NCI-H2196 treated with DMSO at 0.1 percent for 48 hours (cell line): ENCODE data around the gene OCA2.
"Not testable (repeated sequence)": the region's sequence is repeated elsewhere in the genome, so short reads cannot be mapped to it uniquely, and the experiment has no call there.

Experiments used
- DNase-seq: peaks from one replicate; lab custom pipeline; 2025; ENCODE audit not compliant: unreplicated experiment; lab: John Stamatoyannopoulos, UW

The OCA2 gene

DNA sequence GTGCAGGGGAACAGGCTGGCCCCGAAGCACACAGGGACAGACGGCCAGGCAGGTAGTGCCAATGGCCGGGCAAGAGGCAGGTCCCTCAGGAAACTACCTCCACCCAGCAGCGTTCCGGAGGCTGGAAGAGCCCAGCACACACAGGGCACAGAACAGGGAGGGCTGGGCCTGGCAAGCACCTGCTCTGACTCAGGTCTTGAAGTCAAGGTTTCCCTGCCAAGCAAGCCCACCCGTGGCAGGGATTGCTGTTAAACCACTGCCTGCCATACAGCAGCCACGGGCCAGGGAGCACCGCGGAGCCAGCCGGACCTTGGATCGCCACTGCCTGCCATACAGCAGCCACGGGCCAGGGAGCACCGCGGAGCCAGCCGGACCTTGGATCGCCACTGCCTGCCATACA is 22.5 kb upstream of the OCA2 start:
- DNase-seq, result not testable (repeated sequence)

DNA sequence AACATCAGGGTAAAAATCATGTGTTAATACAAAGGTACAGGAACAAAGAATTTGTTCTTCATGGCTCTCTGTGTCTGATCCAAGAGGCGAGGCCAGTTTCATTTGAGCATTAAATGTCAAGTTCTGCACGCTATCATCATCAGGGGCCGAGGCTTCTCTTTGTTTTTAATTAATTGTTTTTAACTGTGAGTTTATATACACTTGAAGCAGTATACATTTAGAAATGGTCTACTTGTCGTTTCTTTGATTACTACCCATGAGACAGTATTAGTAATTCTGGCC is 21.2 kb upstream of the OCA2 start:
- DNase-seq, result no peak

DNA sequence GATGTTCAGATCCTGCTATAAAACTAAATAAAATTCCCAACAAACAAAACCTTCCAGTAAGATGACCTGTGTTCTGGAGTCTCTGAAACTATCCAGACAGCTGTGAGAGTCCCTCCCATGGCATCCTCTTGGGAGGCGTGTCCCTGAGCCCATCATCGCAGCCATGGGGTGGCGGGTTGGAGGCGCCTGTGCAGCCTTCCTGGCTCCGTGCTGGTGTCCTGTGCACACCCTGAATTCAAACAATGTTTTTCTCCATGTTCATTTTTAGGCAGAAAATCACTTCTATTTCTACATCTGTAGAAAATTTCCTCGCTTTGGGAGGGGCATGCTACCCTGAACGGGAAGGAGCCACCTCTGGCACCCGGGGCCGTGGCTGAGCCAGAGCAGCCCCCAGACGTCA is 19.4 kb upstream of the OCA2 start:
- DNase-seq, result no peak

DNA sequence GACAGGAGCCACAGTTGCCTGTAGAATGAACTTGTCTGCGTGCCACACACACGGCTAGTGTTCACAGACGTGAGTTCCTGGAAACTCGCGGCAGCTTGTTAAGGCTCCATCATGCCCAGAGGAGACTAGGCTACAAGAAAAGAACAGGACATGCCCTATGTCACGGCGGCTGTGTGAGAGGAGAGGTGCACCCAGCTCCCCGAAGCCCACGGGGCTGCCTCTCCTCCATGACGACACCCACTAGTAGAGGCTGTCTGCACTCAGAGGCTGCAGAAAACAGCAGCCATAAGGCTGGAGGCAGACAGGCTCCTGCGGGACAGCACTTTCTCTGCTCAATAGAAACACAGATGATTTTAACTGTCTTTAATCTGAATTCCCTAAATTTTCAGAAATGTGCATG is 19.0 kb upstream of the OCA2 start:
- no peak for DNase-seq

DNA sequence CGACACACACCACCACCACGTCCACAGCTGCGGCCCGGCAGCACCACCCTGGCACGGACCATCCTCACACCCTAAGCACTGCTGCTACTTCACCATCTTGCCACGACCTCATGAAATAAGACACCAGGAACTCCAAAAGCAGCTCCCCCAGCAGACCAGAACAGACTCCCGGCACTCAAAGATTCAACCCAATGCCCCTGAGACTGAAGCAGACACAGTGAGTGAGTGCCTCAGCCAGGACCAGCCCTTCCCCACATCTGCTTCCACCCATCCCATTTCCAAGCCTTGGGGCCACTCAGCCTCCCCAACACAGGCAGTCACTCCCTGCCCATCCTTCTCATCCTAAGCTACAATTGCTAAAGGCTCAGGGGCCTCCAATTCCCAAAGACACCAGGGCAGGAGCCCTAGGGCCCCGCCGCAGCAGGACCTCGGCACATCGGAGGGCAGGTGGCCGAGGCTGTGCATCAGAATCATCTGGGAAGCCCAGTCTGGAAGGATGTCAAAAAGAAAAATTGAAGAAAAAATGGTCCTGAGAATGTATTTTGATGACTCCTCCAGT is 18.4 kb upstream of the OCA2 start:
- DNase-seq, result no peak

DNA sequence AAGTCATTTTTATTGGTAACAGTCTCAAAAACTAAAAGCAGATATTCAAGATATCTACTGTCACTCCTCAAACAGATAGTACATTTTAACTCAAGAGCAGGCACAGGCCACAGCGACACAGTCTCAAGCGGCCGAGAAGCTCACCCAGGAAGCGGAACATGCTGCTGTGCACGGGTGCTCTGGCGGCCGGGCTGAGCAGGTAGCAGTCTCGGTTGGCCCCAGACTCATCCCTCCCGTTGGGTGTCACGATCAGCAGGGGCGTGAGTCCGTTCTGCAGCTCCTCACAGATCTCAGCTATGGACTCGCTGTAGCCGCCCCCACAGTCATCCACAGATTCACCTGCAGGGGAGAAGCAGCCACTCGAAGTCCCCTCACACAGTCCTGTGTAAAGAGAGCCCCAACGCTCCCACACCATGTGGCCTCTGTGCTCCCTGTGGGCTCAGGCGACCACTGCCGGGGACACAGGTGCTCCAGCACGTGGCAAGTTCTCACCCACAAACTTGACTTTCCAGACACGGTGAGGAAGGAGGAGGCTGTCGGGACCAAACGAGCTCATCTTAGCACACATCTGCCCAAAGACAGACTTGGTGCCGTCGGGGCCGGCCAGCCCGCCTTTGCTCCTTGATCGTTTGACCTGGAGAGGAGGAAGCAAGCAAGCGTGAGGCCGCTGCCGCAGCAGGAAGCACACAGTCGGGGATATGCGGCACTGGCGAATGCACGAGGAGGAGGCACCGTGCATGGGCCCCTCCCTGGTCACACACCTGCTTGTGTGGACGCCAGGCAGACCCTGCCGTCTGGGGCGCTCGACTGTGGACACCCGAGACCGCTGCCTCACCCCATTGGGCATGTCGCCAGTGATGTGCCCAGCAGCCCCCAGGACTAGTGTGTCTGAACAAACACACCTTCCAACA is 17.7 kb upstream of the OCA2 start:
- no peak for DNase-seq

DNA sequence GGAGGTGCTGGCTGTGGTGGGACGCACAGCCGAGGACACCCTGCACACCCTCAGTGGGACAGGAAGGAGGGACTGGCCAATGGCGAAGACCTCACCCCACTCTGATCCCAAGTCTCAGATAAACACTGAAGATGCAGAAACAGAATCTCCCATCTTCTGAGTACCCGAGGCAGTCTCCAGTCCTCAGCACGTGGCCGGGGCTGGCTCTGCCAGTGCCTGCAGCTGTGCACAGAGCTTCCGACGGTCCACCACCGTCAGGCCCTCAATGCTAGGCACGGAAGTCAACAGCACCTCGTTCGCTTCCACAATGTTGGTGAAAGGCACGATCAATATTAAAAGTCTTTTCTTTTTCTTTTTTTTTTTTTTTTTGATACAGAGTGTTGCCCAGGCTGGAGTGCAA is 16.8 kb upstream of the OCA2 start:
- DNase-seq, result no peak

DNA sequence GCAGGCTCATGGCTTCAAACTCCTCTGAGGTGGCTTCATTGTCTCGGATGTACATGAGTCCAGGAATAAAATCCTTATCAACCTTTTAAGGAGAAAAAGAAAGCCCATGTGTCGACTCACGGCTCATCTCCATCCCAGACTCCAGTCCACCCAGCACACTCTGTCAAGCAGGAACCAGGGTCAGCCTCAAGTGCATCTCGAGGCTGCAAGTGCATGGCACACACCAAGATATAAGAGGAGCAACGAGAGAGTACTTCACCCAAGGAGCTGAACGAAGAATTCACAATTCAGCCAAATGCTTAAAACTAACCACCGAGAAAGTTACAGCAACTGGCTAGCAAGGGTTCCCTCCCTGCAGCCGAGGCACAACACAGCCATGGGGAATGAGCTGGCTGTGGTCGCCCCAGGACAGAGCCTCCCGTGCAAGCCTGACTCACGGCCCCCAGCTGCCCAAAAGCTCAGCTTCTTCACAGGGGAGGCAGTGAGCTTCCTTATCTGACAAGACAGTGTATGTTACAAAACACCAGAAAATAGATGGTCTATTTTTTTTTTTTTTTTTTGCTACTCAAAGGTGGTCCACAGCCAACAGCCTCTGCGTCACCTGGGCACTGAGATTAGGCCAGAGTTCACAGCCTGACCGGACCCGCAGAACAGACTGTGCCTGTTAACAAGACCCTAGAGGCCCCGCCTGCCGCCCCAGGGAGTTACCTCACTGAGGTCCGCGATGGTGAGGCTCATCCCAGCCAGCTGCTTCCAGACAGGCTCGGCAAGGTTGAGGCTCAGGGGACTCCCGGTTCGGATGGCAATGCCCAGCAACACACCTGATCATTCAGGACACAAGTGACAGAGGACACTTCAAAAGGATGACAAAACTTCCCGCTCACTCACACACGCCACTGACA is 15.9 kb upstream of the OCA2 start:
- DNase-seq, result no peak

DNA sequence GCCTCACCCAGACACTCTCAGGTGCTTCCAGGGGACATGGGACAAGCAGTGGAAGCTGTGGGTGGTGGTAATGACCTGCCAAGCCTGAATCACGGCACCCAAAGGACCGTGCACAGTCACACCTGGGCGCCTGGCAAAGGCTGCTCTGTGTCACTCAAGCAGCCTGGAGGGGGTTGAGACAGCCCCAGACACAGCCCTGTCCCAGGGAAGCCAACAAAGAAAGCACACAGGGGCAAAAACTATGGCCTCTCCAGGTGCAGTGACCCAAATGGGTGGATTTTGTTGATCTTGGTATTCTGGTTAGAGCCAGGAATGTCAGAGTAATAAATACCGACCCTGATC is 15.0 kb upstream of the OCA2 start:
- no peak for DNase-seq

DNA sequence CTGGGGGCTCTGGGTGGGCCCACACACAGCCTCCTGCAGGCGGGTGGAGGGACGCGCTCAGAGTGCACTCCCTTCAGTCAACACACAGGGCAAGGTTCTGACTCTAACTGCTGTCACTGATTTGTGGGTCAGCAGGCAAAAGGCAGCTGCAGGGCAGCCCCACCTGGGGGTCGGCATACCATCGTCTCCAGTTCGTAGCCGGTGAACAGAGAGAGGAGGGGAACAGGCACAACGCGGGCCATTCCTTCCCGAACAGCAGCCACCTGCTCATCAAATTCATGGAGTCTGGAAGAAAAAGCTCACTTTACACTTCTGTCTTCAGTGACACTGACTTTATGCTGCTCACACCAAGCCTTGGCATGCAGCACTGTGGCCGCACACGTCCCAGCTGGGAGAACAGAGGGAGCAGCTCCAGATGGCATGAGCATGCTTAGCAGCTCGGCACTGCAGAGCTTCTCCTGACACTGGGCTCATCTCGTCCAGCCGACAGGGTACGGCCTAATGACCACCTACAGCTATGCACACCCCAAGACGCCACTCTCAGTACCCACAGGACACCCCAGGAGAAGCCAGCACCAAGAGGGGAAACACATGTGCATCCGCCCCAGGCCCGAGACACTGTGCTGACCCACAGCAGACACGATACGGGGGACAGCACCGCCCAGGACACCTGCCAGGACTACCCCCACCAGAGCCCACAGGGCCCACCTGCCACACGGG is 14.4 kb upstream of the OCA2 start:
- no peak for DNase-seq

DNA sequence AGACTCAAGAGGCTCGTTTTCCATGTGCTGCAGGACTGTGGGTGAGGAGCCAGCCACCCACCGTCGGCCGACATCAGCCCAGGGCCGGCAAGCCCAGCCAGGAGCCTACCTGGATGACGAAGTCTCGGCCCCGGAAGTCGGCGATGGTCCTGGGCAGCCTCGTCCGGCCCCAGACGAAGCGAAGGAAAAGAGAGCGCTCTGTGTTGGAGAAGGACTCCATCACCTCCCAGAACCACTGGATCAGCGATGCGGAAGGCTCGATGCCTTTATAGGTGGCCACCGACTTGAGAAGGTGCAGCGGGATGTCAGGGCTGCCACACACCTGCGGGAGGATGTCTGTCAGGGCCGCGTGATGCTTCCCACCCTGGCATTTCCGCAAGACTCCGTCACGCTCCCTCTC is 13.8 kb upstream of the OCA2 start:
- DNase-seq, result no peak

DNA sequence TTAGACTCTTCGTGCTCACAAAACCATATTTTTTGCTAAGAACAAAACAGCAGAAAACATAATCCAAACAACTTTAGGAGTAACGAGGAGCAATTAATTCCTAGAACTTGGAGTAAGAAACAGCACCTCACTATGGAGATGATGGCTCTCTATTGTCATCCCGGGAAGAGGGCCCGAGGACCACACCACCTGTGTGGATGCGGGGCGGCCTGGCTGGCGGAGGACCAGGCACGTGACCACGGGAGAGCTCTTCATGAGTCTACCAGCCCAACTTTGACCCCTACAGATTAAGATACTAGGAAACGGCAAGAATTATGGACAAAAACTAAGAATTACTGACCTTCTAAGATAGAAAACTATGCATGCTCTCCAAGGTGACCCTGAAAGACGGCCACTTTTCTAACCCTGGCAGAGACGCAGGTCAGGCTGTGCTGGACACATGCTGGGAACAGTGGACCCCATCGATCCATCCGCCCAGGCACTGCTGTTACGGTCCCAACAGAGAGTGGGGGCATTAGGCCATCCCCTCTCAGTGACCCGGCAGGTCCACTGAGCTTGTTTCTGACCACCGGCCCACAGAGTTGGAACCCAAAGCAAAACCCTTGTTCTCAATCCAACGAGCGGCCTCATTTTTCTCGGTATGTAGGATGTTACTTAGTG is 13.1 kb upstream of the OCA2 start:
- DNase-seq, result no peak

DNA sequence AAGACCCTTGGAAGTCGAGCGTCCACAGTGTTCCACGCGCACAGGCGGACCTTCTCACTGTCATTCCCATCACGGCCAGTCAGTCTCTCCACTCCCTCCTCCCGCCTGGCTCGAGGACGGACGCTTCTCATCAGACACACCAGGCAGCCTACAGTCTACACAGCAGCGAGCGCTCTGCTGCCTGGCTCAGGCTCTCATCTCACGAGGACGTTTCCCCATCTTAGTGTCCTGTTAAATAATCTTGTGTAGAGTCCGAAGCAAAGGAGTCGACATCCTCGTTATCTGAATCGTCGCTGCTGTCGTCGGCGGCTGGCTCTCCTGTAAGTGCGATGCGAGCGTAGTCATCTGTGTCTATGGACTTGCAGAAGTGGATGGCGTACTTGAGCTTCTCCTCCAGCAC is 12.4 kb upstream of the OCA2 start:
- DNase-seq, result no peak

DNA sequence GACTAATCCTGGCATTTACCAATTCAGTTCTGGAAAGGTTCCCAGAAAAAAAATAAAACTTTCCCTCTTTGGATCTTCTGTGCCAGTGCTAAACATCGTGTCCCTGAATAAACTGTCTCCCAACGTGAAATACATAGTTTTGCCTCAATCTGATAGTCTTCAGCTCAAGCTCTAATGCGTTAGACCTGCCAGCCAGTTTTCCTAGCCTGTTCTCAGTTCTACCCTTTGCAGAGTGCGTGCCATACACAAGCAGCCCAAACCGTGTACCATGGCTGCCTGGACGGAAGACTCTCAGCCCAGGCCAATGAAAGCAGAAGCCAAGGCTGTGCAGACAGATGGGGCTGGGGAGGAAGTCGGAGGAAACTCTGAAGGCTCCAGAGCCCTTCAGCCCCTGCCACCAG is 11.4 kb upstream of the OCA2 start:
- DNase-seq, result no peak

DNA sequence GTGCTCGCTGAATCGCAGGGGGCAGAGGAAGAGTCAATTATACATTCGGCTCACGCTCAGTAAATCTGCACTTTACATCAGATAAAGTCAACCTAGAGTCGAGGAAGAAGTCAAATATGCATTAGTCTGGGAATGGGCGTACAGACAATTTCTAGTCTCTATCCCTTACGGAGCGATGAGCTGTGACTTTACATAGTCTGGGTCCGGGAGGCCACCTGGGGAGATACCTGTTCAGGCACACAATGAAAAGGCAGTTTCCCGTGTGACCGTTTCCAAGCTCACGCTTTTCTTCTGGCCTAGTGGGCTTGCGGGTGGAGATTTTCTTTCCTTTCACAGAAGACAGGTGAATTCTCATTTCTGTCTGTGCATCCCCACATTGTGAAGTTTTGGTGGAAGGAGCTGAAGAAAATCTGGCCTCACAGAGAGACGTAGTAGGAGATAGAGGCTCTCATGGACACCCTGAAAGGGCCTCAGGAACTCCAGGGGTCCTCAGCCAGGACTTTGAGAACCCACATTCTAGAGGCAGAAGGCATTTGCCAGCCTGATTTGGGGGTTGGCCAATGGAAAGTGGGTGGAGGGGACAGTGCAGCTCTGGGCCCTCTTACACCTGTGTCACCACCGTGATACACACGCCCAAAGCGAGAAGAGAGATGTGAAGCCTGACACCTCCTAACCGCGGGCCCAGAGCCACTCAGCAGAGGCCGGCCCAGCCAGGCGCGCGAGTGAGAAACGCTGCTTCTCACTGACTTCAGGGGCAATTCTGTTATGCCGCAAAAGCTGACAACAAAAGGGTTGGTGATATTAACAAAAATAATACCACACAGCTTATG is 10.7 kb upstream of the OCA2 start:
- no peak for DNase-seq

DNA sequence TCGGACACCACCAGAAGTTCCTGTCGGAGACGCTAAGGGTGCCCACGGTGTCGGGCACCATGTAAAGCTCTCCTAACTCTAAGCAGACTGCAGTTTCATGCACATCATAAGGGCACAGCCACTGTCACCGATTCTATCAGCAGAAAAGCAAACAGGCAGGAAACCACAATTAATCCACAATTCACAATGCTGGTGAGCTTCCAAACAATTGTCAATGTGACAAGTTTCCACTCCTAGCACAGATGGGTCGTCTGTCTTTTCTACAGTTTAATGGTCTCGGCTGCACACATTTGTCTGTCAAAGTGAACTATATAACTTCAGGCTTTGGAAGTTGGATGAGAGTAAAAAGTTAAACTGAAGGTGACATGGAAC is 8.8 kb upstream of the OCA2 start:
- no peak for DNase-seq

DNA sequence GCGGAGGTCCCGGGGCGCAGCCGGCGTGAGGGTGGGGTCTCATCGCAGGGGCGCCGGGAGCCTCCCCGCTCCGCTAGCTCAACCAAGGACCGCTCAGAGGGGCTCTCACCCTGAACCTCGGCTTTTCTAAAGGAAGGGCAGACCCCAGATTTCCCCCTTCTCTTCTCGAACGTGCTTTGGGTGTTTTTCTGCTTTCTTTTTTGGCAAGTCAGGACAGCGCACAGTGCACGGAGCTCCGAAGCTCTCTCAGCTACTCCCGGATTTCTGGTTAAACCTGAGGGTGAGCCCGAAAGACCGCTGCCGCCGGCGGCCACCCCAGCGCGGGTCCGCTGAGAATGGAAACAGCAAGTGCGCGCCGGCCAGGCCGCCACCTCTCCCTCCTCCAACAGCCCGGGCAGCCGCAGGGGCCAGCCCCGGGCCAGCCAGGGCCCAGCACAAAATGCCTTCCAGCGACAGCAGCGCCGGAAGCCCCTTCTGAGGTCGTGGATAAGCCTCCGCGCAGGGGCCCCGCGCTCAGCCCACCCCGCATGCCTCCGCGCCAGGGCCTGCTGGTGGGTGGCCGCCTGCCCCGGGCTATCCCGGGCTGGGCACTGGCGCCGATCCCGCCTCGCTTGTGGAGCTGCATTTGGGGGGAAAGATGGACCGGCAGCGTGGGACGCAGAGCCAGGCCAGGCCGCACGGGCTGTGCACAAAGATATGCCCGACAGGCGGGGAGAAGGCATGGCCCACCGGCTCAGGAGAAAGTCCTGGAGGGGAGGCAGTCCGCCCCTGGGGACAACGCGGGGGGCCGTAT is 8.2 kb upstream of the OCA2 start:
- no peak for DNase-seq

DNA sequence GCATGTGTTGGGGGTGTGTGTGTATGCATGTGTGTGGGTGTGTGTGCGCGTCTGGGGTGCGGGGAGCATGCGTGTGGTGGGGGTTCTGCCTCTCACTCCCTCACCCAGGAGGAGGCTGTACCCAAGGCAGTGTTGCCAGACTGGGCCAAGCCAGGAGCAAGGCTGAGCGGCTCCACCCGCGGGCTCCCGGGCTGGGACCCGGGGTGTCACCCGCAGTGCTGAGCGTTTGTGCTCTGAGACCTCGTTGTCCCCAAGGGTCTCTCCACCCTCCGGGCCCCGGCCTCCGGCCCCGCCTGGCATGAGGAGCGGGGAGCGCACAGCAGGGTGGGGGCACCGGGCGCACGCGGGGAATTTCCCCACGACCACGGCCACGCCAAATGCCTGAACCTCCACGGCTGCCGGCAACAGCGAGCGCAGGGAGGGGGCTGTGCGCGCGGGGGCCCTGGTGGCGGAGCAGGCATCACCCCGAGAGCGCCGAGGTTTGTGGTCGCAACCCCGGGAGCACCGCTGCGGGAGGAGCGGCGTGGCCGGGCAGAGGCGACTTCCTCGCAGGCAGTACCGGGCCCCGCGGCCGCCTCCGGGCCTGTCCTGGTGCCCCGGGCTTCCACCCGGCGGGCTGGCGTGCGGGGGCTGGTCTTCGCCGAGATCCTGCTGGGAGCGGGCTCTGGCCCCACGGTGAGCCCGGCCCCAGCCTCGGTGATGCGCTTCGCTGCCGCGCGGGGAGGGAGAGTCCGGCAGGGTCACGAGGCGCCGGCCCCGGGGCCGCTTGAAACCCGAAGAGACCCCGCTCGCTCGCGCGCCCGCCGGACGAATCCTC is 7.4 kb upstream of the OCA2 start:
- no peak for DNase-seq

DNA sequence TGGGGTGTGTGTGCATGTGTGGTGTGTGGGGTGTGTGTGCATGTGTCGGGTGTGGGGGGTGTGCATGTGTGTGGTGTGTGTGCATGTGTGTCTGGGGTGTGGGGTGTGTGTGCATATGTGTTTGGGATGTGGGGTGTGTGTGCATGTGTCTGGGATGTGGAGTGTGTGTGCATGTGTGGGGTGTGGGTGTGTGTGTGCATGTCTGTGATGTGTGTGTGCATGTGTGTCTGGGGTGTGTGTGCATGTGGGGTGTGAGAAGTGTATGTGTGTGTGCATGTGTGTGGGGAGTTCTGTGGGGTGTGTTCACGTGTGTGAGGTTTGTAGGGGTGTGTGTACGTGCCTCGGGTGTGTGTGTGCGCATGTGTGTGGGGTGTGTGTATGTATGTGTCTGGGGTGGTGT is 6.7 kb upstream of the OCA2 start:
- DNase-seq, result no peak
